ENCODE measurements around the gene USP34. TPM values are rescaled to one million over a fixed set of nuclear protein-coding genes. Genes with fewer than 3 reads are reported as not detected.
A peak's percentile ranks its signal among the peaks of the same experiment; 100 is the strongest.

Gene USP34
- total RNA-seq, 2 donors from 2014 or later = 105 to 120 TPM

GRCh38 chr2:61187085-61187484, 283.8 kb downstream of the USP34 start:
- Mint-ChIP-seq H3K27me3 (ENCODE audit: insufficient read depth) (no peaks in the 10 kb centered on the region), H3K27ac (peak overlapping the region; percentile 54), H3K9me3 (no peaks in the 10 kb centered on the region), H3K4me1 (no peaks in the 10 kb centered on the region), H3K36me3 (ENCODE audit: low read depth) (peaks cover 86% of the 10 kb centered on the region), H3K4me3 (no peak overlapping the region)
- H3K27ac ChIP-seq (ENCODE audit: low read depth, low read length) = no peak overlapping the region
- TF ChIP-seq CTCF (conservative IDR thresholded peaks at IDR 0.05) = no peak
- no peak overlapping the region for H3K9ac ChIP-seq (ENCODE audit: extremely low read depth, low read length, poor library complexity, severe bottlenecking)
- H3K4me3 ChIP-seq (ENCODE audit: low read length) = no peak overlapping the region
- no peaks in the 10 kb centered on the region for H3K9me3 ChIP-seq (ENCODE audit: control insufficient read depth, low read length)
- no peaks in the 10 kb centered on the region for H3K27me3 ChIP-seq (ENCODE audit: control insufficient read depth, insufficient read depth, low read length, poor library complexity, severe bottlenecking)
- no peaks in the 10 kb centered on the region for H3K4me1 ChIP-seq (ENCODE audit: control insufficient read depth, insufficient read depth, low read length)
- H3K36me3 ChIP-seq (ENCODE audit: control insufficient read depth, insufficient read depth, low read length) = peaks cover 96% of the 10 kb centered on the region
- WGBS, 2 experiments (ENCODE audit: insufficient coverage in 1 of 2, insufficient read length in 1 of 2) = 96% methylated on average over 4 of the region's 4 CpGs; no CpG with 5 or more reads in 1 of the 2 experiments
- no peak for DNase-seq

GRCh38 chr2:61185231-61185728, 285.6 kb downstream of the USP34 start:
- Mint-ChIP-seq H3K4me3 (no peak overlapping the region), H3K9me3 (no peaks in the 10 kb centered on the region), H3K4me1 (peaks cover 7% of the 10 kb centered on the region), H3K36me3 (ENCODE audit: low read depth) (peaks cover 93% of the 10 kb centered on the region), H3K27me3 (ENCODE audit: insufficient read depth) (no peaks in the 10 kb centered on the region), H3K27ac (peak overlapping the region; percentile 46)
- Histone ChIP-seq H3K9me3 (ENCODE audit: control insufficient read depth, low read length) (no peaks in the 10 kb centered on the region), H3K27ac (ENCODE audit: low read depth, low read length) (no peak overlapping the region), H3K9ac (ENCODE audit: extremely low read depth, low read length, poor library complexity, severe bottlenecking) (no peak overlapping the region), H3K4me1 (ENCODE audit: control insufficient read depth, insufficient read depth, low read length) (peaks cover 3% of the 10 kb centered on the region), H3K27me3 (ENCODE audit: control insufficient read depth, insufficient read depth, low read length, poor library complexity, severe bottlenecking) (no peaks in the 10 kb centered on the region), H3K4me3 (ENCODE audit: low read length) (no peak overlapping the region), H3K36me3 (ENCODE audit: control insufficient read depth, insufficient read depth, low read length) (peaks cover 99% of the 10 kb centered on the region)
- TF ChIP-seq CTCF (conservative IDR thresholded peaks at IDR 0.05) = no peak
- no peak for DNase-seq

GRCh38 chr2:61184263-61184662, 286.6 kb downstream of the USP34 start:
- Histone ChIP-seq H3K4me1 (ENCODE audit: control insufficient read depth, insufficient read depth, low read length) (peaks cover 13% of the 10 kb centered on the region), H3K9ac (ENCODE audit: extremely low read depth, low read length, poor library complexity, severe bottlenecking) (no peak overlapping the region), H3K4me3 (ENCODE audit: low read length) (no peak overlapping the region), H3K9me3 (ENCODE audit: control insufficient read depth, low read length) (no peaks in the 10 kb centered on the region), H3K27me3 (ENCODE audit: control insufficient read depth, insufficient read depth, low read length, poor library complexity, severe bottlenecking) (no peaks in the 10 kb centered on the region), H3K27ac (ENCODE audit: low read depth, low read length) (no peak overlapping the region), H3K36me3 (ENCODE audit: control insufficient read depth, insufficient read depth, low read length) (peaks cover 99% of the 10 kb centered on the region)
- DNase-seq = no peak
- H3K36me3 Mint-ChIP-seq (ENCODE audit: low read depth) = peaks cover 92% of the 10 kb centered on the region
- H3K27me3 Mint-ChIP-seq (ENCODE audit: insufficient read depth) = no peaks in the 10 kb centered on the region
- 96 to 99% methylated on average over 3 of the region's 3 CpGs for WGBS, 2 experiments (ENCODE audit: insufficient coverage in 1 of 2, insufficient read length in 1 of 2)
- H3K4me1 Mint-ChIP-seq = peaks cover 17% of the 10 kb centered on the region
- no peak overlapping the region for H3K27ac Mint-ChIP-seq
- no peak for TF ChIP-seq CTCF (conservative IDR thresholded peaks at IDR 0.05)
- H3K4me3 Mint-ChIP-seq = no peak overlapping the region
- no peaks in the 10 kb centered on the region for H3K9me3 Mint-ChIP-seq

All from endodermal cell (in vitro differentiated cells).